IMR-90 (cell line): ENCODE measurements around the gene GFPT1.

Experiments
- BHLHE40 ChIP-seq: fragments of 150-350 bp; IDR thresholded peaks from 2 replicates; pipeline ENCODE4 v1.6.1; 2016; ENCODE audit warnings: mild to moderate bottlenecking, low read depth, low read length
- CHD1 ChIP-seq: IDR thresholded peaks from 2 replicates; pipeline ENCODE4 v1.6.1; 2012; ENCODE audit warnings: low read depth, low read length, improper control_type of control experiment
- CTCF ChIP-seq: conservative IDR thresholded peaks from 2 replicates; pipeline ENCODE4 v1.5.1; 2012; ENCODE audit warnings: mild to moderate bottlenecking, low read depth, low read length, improper control_type of control experiment
- FOS ChIP-seq: fragments of 150-350 bp; IDR thresholded peaks from 2 replicates; pipeline ENCODE4 v1.6.1; 2016; ENCODE audit warnings: low read depth, low read length
- MAFK ChIP-seq: IDR thresholded peaks from 2 replicates; pipeline ENCODE4 v1.6.1; 2012; ENCODE audit warnings: low read depth, low read length, improper control_type of control experiment
- MXI1 ChIP-seq: IDR thresholded peaks from 2 replicates; pipeline ENCODE4 v1.6.1; 2012; ENCODE audit warnings: low read depth, mild to moderate bottlenecking, low read length, moderate library complexity, borderline replicate concordance
- POLR2A ChIP-seq: IDR thresholded peaks from 2 replicates; pipeline ENCODE4 v1.6.1; 2012; ENCODE audit warnings: mild to moderate bottlenecking, low read depth, low read length
- RCOR1 ChIP-seq: IDR thresholded peaks from 2 replicates; pipeline ENCODE4 v1.6.1; 2012; ENCODE audit warnings: mild to moderate bottlenecking, low read length, improper control_type of control experiment; ENCODE audit not compliant: insufficient replicate concordance
- TF ChIP-seq, protein P1 (sequence below): fragments of 150-350 bp; IDR thresholded peaks from 2 replicates; pipeline ENCODE4 v1.6.1; 2016; ENCODE audit warnings: low read depth, mild to moderate bottlenecking, low read length, moderate library complexity, borderline replicate concordance

GRCh38 chr2:69306393-69306821 lies 80.6 kb downstream of the GFPT1 start:
- TF ChIP-seq FOS (no peak), RCOR1 (no peak), BHLHE40 (no peak), MAFK (no peak), CTCF (no peak), POLR2A (no peak), MXI1 (no peak), CHD1 (no peak)
- TF ChIP-seq, protein P1, sequence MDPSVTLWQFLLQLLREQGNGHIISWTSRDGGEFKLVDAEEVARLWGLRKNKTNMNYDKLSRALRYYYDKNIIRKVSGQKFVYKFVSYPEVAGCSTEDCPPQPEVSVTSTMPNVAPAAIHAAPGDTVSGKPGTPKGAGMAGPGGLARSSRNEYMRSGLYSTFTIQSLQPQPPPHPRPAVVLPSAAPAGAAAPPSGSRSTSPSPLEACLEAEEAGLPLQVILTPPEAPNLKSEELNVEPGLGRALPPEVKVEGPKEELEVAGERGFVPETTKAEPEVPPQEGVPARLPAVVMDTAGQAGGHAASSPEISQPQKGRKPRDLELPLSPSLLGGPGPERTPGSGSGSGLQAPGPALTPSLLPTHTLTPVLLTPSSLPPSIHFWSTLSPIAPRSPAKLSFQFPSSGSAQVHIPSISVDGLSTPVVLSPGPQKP, result no peak
